Activated CD4-positive, CD25-positive, alpha-beta regulatory T cell treated with anti-CD3 and anti-CD28 coated beads, Interleukin-2, amount 50 U/mL, for 72 hours (primary cell): ENCODE data around the gene MPZL3.

ENCODE experiments used
- DNase-seq: peaks from one replicate; pipeline ENCODE4 v3.0.0; 2021

MPZL3 gene

DNA sequence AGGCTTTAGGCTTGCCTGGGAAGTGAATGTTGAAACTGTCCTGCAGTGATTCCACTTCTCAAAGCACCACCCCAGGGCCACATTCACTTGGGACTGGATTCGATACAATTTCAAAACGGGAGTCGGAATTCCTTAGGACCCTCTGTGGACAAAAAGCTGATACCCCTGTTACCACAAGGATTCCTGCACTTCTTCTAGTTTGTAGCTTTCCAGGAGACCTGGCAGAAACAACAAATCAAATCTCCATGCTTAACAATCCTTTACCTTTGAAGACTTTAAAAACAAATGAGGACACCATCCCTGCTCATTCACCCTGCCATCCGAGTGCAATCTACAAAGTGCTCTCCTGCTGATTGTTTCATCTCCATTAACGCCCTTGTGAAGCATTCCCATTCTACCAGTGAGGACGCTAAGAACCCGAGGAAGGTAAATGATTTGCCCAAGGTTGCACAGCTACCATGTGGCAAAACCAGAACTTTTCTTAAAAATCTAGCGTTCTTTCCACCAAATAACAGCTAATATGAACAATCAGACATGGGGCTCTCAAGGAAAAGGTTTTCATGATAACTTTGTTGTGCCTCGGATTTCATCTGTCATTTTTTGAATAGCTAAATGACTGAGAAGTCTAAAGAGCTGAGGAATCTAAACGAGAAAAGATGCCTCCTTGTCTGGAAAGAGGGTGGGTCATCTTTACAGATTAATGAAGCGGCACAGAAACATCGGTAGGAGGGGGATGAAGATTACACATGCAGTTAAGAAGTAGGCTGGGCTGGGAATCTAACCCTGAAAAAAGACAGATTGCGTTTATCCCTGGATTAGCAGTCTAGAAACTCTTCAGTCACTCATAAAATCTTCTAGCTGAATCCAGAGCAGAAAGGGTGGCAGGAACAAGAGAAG lies 12.7 kb upstream of the MPZL3 start:
- no peak for DNase-seq

DNA sequence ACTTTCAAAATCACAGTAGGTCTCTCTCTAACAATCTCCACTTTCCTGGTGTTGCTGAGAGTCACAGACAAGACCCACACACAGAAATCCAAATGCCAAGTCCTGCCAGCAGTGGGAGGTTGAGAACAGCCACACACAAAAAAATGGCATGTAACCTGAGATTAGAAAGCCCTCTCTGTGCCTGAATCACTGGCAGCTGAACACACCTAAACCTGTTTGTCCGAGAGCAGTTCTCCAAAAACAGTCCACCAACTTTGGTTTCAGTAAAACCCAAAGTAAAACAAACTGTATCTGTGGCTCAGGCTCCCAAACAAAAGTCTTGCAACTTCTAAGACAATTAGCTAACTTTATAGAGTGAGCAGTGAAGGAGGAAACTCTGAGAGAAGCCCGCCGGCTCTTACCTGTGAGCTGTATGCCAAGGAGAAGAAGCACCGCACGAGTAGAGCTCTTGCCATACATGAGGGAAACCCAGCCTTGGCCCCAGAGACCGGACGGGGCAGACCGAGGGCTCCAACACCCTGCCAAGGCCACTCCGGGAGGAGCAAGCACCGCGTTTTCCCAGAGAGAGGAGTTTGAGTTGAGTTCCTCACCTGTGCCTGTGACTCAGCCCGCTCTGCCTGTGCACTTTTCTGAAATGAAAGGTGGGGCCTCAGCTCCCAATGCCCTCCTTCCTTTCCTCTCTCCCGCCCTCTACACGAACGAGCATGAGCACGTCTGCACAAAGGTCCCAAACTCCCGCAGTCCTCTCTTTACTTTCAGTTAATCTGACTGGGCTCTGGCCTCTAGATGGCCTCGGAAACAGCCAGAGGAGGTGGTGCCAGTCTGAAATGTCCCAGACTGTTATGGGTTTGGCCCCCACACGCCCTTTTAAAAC lies 11.8 kb upstream of the MPZL3 start, which contains the start of gene MPZL2:
Gene MPZL2 (minus strand): TSS at position 603 of the 874 bp plus-strand sequence. CDS start 144 bp downstream, at position 459.
- no peak for DNase-seq

DNA sequence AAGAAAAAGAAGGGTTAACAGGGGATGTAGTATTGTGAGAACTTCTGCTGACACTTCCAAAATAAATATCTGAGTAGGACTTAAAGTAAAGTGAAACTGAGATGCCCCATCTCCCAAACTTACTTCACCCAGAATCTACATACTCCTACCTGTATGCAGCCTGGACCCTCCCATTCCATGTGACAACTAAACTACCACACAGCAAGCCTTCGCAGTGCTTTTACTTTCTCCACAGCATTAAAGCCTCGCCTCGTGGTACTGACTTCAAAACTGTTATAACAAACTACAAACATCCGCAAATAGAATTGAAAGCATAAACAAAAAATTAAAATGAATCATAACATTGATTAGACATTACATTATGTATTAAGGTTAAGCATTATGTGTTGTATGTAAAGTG lies 10.9 kb upstream of the MPZL3 start:
- no peak for DNase-seq

DNA sequence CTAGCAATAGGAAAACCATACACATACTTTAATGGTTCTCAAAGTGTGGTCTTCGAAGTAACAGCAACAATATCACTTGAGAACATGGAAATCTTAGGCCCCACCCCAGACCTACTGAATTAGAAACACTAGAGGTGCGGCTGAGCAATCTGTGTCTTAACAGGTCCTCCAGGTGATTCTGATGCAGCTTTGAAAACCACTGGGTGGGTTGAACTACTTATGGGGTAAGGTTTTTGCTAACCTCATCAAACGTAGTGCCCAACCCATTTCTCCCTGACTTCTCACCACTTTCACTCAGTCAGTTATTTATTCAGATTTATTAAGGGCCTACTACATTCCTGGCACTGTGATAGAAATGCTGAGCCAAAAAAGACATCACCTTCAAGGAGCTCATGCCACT lies 8.2 kb upstream of the MPZL3 start:
- no peak for DNase-seq

DNA sequence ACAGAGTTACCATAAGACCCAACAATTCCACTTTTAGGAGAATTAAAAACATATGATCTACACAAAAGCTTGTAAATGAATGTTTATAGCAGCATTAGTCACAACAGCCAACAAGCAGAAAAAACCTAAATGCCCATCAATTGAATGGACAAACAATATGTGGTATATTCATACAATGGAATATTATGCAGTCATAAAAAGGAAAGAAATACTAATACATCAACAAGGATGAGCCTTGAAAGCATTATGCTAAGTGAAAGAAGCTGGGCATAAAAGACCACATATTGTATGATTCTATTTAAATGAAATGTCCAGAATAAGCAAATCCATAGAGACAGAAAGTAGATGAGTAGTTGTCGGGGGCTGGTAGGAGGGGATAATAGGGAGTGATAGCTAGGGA lies 7.0 kb upstream of the MPZL3 start:
- DNase-seq = no peak

DNA sequence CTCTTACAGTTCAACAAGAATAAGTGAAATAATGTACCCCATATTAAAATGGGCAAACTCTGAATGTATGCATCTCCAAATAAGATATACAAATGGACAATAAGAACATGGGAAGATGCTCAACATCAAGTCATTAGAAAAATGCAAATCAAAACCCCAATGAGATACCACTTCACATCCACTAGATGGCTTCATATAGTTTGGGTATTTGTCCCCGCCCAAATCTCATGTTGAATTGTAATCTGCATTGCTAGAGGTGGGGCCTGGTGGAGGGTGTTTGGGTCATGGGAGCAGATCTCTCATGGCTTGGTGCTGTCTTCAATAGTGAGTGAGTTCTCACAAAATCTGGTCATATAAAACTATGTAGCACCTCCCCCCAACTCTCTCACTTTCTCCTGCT lies 6.2 kb upstream of the MPZL3 start:
- no peak for DNase-seq

GRCh38 chr11:118252688-118253087 lies 523 bp upstream of the MPZL3 start:
- DNase-seq = no peak

GRCh38 chr11:118247041-118247440 lies 5.1 kb downstream of the MPZL3 start:
- DNase-seq = no peak

GRCh38 chr11:118245936-118246562 lies 6.1 kb downstream of the MPZL3 start:
- DNase-seq = no peak

DNA sequence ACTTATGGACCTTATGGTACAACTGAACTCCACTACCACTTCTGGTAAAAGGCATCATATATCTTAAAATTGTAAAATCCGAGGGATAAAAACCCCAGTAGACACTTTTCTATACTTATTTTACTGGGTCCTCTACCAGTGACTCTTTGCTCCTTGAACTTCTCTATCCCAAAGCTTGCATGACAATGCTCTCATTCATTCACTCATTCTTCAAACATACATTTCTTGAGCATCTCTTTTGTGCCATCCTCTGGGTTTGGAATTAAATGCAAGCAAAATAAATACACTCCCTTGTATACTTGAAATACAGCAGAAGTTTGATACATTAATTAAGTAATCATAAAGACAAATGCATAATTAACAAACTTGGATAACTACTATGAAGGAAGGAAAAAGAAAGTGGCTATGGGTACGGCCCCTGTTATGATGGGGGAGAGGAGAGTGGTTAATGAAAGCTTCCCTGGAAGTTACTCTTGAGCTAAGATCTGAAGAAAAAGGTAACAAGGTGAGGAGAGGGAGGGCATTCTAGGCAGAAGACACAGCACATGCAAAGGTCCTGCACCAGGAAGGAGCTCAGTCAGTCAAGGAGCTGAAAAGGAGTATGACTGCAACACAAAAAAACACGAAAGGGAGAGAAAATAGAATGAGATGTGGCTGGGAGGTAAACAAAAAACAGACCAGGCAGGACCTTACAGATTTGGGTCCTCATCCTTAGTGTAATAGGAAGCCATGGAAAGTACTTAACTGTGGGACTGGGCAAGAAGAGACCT lies 8.0 kb downstream of the MPZL3 start:
- no peak for DNase-seq

DNA sequence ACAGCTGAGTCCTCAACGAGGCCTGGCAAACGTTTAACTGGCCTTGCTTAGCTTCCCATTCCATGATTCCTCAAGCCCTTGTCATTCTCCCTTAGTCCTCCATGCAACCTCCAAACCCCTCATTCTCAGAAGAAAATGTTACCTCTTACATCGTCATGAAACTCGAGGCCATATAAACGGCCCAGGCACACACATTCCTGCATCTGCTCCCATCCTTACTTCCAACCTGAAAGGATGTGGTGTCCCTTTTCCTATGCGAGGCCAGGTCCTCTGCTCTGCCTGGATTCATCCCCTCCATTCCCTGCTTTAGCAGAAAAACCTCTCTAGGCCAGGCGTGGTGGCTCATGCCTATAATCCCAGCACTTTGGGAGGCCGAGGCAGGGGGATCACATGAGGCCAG lies 9.0 kb downstream of the MPZL3 start:
- no peak for DNase-seq

DNA sequence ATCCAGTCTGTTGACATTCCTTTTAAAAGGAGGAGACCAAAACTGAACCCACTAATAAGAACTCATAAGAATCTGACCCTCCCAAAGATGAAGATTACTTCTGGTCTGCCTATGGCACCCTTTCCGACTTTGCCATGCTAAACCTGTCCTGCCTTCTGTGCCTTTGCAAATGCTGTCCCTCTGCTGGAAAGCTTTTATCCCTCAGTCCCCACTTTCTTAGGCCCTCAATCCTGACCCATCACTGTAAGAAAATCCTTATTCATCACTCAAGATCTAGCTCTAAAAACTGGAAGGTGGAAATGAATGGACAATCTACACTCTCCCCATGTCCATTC lies 10.4 kb downstream of the MPZL3 start:
- DNase-seq = no peak

DNA sequence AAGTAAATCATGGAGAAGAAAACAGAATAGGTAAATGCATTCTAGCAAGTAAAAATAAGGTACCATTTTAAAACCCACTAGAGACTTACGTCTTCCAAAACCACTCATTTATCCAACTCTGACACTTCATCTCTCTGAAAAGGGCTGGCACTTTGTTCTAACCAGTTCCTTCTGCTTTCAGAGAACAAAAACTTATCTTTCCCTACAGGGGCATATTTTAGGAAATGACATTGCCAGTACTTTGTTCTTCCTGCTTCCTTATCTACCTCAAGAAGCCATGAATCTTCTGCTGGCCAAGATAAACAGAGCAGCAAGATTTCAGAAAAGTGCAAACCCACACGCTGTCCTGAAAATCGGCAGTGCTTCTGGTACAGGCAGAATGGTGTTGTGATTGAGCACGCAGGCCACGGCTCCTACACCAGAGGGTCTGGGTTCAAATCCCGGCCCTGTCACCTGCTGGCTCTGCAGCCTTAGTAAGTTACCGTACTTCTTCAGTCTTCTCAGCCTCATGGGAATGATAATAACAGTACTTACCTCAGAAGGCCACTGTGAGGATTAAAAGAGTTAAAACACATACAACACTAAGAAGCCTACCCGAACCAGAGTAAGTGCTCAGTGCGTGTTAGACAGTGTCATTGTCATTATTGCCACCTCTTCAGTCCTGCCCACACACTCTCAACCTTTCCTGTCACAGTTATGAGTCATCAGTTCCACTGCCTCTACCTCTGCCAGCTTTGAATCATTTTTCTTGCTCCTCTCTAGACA lies 11.0 kb downstream of the MPZL3 start:
- no peak for DNase-seq

DNA sequence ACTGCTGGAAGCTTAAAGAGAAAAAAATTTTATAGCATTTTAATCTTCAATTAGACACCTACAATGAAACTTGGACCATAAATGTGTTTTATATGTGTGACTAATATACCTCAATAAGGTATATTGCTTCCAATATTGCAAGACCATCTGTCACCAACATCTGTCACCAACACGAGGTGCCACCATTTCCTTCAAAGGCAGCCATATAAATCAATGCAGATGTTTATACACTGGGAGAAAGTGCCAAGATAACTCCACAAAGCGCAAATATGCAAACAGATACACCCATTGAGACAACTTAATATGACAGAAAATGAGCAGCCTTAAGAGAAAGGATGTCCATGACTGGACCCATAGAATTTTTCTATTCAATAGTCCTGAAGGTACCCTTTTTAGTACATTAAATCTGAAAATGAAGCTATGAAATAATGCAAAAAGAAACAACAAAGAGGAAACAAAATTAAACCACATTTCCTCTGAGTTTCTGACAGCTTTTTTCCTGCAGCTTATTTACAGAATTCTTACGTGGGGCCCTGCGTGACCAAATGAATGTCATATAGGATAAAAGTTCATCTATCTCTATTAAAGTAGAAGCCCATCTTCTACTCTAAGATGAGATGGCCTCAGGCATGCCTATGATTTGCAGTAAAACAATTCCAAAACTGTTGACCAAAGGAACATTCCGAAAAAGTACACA lies 12.5 kb downstream of the MPZL3 start:
- DNase-seq = no peak

DNA sequence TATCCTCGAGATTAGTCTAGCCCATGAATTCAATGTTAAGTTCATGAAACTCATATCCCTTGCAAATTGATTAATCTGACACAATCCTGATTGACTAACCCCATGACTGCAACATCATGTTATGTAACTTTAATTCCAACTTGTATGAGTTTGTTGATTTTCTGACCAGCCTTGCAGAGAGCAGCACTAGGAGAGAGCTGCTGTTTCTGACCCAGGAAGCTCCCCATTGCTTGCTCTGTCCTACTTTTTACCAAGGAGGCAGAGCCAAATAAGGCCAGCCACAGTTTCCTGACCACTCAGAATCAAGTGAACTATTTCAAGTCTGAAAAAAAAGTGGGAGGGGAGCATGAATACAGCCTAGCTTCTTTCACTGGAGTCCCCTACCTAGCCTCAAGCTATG lies 13.2 kb downstream of the MPZL3 start:
- no peak for DNase-seq

GRCh38 chr11:118238421-118238820 lies 13.7 kb downstream of the MPZL3 start:
- DNase-seq = no peak

DNA sequence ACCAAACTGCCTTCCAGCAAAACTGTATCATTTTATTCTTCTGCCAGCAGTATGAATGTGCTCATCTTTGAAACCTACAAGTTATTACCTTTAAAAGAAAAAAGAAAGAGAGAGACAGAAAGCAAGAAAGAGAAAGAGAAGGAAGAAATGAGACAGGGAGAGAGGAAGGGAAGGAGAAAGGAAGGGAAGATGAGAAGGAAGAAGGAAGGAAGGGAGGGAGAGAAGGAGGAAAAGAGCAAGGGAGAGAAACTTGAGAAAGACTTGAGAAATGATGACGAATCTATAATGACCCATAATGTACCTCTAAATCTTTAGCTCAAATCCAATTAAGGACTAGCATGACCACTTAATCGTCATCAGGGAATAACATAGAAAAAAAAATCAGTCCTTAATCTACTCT lies 16.0 kb downstream of the MPZL3 start:
- DNase-seq = no peak

DNA sequence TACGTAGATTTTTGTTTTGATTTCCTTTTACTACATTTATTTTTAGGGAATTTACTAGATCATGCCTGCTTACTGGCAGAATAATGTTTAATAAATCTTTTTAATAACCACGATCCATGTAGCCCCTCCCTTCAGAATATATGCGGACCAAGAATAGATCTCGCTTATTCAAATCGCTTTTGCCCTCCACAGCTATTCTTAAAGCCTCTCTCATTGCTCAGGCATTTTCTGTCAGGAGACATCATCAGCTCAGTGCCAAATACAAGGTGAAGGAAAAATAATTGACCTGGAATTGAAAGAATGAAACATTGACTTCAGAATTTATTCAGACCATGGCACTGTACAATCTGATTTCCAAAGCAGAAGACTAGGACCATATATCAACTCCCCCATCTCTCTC lies 17.3 kb downstream of the MPZL3 start:
- DNase-seq = no peak

- no peak for DNase-seq
These were observed 18.3 kb downstream of the MPZL3 start for GRCh38 chr11:118233850-118234249.

- DNase-seq = no peak
These were observed 18.8 kb downstream of the MPZL3 start for GRCh38 chr11:118233377-118233776.

DNA sequence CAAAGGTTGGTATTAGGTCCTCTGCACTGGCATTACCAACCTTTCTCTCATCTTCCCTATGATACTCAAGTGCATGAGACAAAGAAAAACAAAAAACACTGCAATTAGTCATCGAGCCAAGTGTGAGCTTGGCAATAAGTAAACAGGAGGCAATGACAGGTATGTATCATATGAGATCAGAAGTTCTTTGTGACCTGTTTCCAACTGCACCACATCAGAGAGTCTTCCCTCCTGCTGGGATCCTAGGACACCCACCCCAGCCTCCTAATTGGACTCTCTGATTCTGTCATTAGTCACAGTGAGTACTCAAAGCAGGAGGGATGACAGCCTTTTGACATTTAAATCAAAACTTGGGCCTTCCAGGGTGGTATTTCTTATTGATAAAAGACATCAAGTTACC lies 19.5 kb downstream of the MPZL3 start:
- no peak for DNase-seq
